Thoracic aorta (tissue), 2 donors: ENCODE data around the gene NDOR1. TPM values are rescaled to one million over a fixed set of nuclear protein-coding genes. Genes with fewer than 3 reads are reported as not detected.

Source experiments
- ATAC-seq: fragments of 150-250 bp; one replicate; pipeline ENCODE4 v1.8.0; 2017; ENCODE audit warnings: low read depth; ENCODE audit not compliant: insufficient number of reproducible peaks, low FRiP score
- DNase-seq: peaks from one replicate; pipeline ENCODE4 v3.0.0-alpha.2; 2020; ENCODE audit warnings: low spot score
- H3K27ac ChIP-seq, 2 donors: fragments of 200-600 bp; sonication (generic); 1 replicate in 1 of 2; 2 replicates in 1 of 2; pipeline ENCODE4 v1.5.1; 2016; ENCODE audit warnings: mild to moderate bottlenecking in 2 of 2, moderate library complexity in 2 of 2
- H3K27me3 ChIP-seq: fragments of 200-600 bp; sonication (generic); replicated peaks from 2 replicates; pipeline ENCODE4 v1.6.0; 2016; ENCODE audit warnings: mild to moderate bottlenecking; ENCODE audit not compliant: insufficient read depth
- H3K36me3 ChIP-seq: fragments of 200-600 bp; sonication (generic); one replicate; pipeline ENCODE4 v1.5.1; 2016
- H3K4me1 ChIP-seq, 2 donors: fragments of 200-600 bp; sonication (generic); 1 replicate in 1 of 2; 2 replicates in 1 of 2; pipeline versions ENCODE4 v1.5.1 to v1.6.0; 2016; ENCODE audit warnings: low read depth in 2 of 2, mild to moderate bottlenecking in 1 of 2; ENCODE audit not compliant: control insufficient read depth in 1 of 2
- H3K4me3 ChIP-seq: fragments of 200-600 bp; sonication (generic); 2 replicates; pipeline ENCODE4 v1.5.1; 2016; ENCODE audit warnings: mild to moderate bottlenecking
- H3K9me3 ChIP-seq: fragments of 200-600 bp; sonication (generic); 2 replicates; pipeline ENCODE4 v1.5.1; 2016
- CTCF ChIP-seq: fragments of 200-600 bp; sonication (generic); IDR thresholded peaks from one replicate; pipeline ENCODE4 v1.5.1; 2019; ENCODE audit warnings: antibody characterized with exemption
- total RNA-seq, 2 donors: library from RNA; depleted of rRNA; stranded (reverse); fragments of >200 nt; gene quantifications; one replicate each; pipeline versions ENCODE4 v1.1.0 to v1.2.3, GENCODE V29; 2016

Gene NDOR1
- total RNA-seq, 2 donors from 2014 or later, result 13.3 to 17.7 TPM

- H3K27me3 ChIP-seq, result no peaks in the 10 kb centered on the region
- ATAC-seq (no peak), DNase-seq (no peak)
- H3K9me3 ChIP-seq, result no peaks in the 10 kb centered on the region
- no peak overlapping the region for H3K27ac ChIP-seq
- peaks cover 7 to 9% of the 10 kb centered on the region in 2 donors for H3K4me1 ChIP-seq
- no peak for TF ChIP-seq CTCF
- no peak overlapping the region for H3K4me3 ChIP-seq
- H3K36me3 ChIP-seq, result peaks cover 59% of the 10 kb centered on the region
Observed at GRCh38 chr9:137181680-137182079, 23.8 kb upstream of the NDOR1 start.

GRCh38 chr9:137182836-137183235 lies 22.7 kb upstream of the NDOR1 start:
- Histone ChIP-seq H3K27ac (no peak overlapping the region), H3K4me1 (peaks cover 18 to 21% of the 10 kb centered on the region in 2 donors), H3K27me3 (no peaks in the 10 kb centered on the region), H3K4me3 (no peak overlapping the region), H3K9me3 (no peaks in the 10 kb centered on the region), H3K36me3 (peaks cover 59% of the 10 kb centered on the region)
- TF ChIP-seq CTCF, result no peak
- DNase-seq, result no peak
- ATAC-seq, result no peak

GRCh38 chr9:137183980-137184595 lies 21.4 kb upstream of the NDOR1 start:
- Histone ChIP-seq H3K4me3 (no peak overlapping the region), H3K9me3 (no peaks in the 10 kb centered on the region), H3K4me1 (peaks cover 18 to 21% of the 10 kb centered on the region in 2 donors), H3K36me3 (peaks cover 59% of the 10 kb centered on the region), H3K27me3 (no peaks in the 10 kb centered on the region), H3K27ac (no peak overlapping the region)
- no peak for DNase-seq
- no peak for TF ChIP-seq CTCF
- ATAC-seq, result no peak

GRCh38 chr9:137184881-137185660 lies 20.4 kb upstream of the NDOR1 start:
- no peak overlapping the region for H3K27ac ChIP-seq
- no peaks in the 10 kb centered on the region for H3K27me3 ChIP-seq
- peaks cover 54% of the 10 kb centered on the region for H3K36me3 ChIP-seq
- no peak for TF ChIP-seq CTCF
- DNase-seq, result no peak
- no peak for ATAC-seq
- no peaks in the 10 kb centered on the region for H3K9me3 ChIP-seq
- peaks cover 27 to 31% of the 10 kb centered on the region in 2 donors for H3K4me1 ChIP-seq
- H3K4me3 ChIP-seq, result no peak overlapping the region

GRCh38 chr9:137185921-137186320 lies 19.6 kb upstream of the NDOR1 start:
- Histone ChIP-seq H3K9me3 (no peaks in the 10 kb centered on the region), H3K4me1 (peaks cover 30 to 39% of the 10 kb centered on the region in 2 donors), H3K36me3 (peaks cover 50% of the 10 kb centered on the region)

More at GRCh38 chr9:137185921-137186320, 19.6 kb upstream of the NDOR1 start:
- TF ChIP-seq CTCF, result no peak
- Histone ChIP-seq H3K27me3 (no peaks in the 10 kb centered on the region), H3K4me3 (no peak overlapping the region), H3K27ac (no peak overlapping the region)
- ATAC-seq (no peak), DNase-seq (no peak)
